Esophagus squamous epithelium (tissue), 4 donors: ENCODE measurements around the gene NCS1.

Source experiments
- POLR2A ChIP-seq, 4 donors: fragments of 450-650 bp; IDR thresholded peaks; one replicate each; pipeline ENCODE4 v1.6.1; 2017; ENCODE audit warnings: antibody characterized with exemption in 4 of 4, mild to moderate bottlenecking in 4 of 4, moderate library complexity in 3 of 4
- TF ChIP-seq, protein P1 (sequence below), 6 experiments: fragments of 450-650 bp in 4 of 6; fragments of 200-600 bp in 2 of 6; sonication (generic) in 2 of 6; IDR thresholded peaks; one replicate each; pipeline ENCODE4 v1.5.1; 2016 to 2019; ENCODE audit warnings: antibody characterized with exemption in 6 of 6, mild to moderate bottlenecking in 4 of 6, moderate library complexity in 4 of 6

DNA sequence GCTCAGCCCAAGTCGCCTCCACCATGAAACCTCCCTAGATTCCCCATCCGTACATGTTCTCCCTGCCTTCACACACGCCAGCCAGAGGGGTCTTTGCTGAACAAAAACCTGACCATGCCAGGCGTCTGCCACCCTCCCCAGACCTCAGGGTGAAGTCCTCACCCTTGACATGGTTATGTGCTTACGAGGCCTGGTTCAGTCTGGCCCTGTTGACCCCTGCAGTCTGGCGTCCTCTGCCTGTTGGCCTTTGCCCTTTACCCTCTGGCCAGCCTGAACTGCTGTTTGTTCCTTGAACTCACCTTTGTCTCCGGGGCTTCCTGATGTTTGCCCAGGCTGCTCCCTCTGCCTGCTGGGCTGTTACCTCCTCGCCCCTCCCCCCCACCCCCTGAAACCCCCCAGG lies 29.8 kb downstream of the NCS1 start:
- TF ChIP-seq, protein P1, sequence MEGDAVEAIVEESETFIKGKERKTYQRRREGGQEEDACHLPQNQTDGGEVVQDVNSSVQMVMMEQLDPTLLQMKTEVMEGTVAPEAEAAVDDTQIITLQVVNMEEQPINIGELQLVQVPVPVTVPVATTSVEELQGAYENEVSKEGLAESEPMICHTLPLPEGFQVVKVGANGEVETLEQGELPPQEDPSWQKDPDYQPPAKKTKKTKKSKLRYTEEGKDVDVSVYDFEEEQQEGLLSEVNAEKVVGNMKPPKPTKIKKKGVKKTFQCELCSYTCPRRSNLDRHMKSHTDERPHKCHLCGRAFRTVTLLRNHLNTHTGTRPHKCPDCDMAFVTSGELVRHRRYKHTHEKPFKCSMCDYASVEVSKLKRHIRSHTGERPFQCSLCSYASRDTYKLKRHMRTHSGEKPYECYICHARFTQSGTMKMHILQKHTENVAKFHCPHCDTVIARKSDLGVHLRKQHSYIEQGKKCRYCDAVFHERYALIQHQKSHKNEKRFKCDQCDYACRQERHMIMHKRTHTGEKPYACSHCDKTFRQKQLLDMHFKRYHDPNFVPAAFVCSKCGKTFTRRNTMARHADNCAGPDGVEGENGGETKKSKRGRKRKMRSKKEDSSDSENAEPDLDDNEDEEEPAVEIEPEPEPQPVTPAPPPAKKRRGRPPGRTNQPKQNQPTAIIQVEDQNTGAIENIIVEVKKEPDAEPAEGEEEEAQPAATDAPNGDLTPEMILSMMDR (IDR thresholded peaks at IDR 0.05) = no peak
- TF ChIP-seq POLR2A (IDR thresholded peaks at IDR 0.05) = no peak
